ACHN (cell line): ENCODE measurements around the gene FOXK1.
"Not testable (repeated sequence)": the region's sequence is repeated elsewhere in the genome, so short reads cannot be mapped to it uniquely, and the experiment has no call there.

Experiments used
- DNase-seq: peaks from one replicate; pipeline ENCODE4 v3.0.0-alpha.2; 2015
- in situ Hi-C: cut with HindIII; loops from 2 replicates; pipeline ENCODE4 v1.10.0; 2017; ENCODE audit warnings: low sequenced_read_pairs, low pct_ligation_motif_present, low pct_unique_long_range_greater_than_20kb

FOXK1 gene

DNA sequence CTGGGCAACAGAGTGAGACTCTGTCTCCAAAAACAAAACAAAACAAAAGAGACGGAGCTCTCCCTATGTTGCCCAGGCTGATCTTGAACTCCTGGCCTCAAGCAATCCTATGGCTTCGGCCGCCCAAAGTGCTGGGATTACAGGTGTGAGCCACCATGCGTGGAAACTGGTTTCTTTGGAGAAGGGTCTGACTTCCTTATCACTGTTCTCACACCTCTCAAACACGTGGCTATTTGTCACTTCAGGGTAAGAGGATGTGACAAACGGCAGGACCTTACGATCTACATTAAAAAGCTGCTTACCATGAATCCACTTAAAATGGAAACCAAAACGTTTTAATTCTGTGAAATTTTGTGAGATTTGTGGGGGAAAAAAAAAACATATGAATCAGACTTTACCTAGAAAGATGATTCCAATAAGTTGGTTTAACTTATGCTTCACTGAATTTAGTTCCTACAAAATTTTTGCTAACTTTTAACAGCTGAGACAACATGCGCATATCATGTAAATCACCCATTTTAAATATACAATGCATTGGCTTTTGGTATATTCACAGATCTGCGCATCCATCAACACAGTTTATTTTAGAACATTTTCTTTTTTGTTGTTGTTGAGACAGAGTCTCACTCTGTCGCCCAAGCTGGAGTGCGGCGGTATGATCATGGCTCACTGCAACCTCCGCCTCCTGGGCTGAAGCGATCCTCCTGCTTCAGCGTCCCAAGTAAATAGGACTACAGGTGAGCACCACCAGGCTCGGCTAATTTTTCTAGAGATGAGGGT is 18.7 kb upstream of the FOXK1 start:
- DNase-seq: no peak
- in situ Hi-C loops: no loop called here

DNA sequence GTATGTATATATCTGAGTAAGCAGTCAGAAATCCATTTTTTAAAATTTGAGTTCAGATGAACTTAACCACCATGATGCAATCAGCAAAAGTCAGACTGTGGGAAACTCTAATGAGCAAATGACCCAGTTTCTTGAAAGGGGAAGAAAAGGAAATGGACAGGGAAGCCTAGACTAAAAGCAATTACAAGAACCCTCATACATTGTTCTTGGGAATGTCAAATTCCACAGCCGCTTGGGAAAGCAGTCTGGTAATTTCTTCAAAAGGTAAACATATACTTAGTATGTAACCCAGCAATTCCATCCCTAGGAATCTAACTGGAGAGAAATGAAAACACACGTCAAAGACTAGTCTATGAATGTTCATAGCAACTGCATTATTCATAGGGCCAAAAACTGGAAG is 16.4 kb upstream of the FOXK1 start:
- DNase-seq: no peak
- in situ Hi-C loops: no loop called here

DNA sequence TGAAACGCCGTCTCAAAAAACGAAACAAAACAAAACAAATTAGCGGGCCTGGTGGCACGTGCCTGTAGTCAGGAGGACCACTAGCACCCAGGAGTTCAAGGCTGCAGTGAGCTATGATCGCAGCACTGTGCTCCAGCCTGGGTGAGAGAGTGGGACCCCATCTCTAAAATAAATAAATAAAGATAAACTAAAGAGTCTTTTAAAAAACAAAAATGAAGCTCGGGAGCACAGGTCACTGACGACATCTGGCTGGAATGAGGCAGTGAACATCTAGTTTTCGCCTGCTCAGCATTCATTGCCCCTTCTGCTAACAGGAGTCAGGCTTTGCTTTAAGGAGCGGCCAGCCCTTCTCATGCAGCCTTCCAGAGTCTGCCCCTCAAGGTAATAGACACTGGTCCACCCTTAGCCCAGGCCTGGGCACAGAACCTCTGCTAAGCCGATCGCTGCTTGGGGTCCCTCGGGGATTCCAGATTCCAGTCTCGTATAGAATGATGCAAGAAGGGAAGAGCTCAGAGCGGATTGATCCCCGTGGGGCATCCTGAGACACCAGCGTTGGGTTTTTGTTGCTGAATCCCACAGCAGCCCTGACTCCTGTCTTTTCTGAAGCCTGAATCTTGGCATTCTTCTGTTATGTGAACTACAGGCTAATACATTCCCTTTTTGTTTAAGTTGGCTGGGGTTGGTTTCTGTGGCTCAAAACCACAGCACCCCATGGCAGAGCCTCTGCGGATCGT is 14.2 kb upstream of the FOXK1 start:
- no peak for DNase-seq
- in situ Hi-C loops: no loop called here

DNA sequence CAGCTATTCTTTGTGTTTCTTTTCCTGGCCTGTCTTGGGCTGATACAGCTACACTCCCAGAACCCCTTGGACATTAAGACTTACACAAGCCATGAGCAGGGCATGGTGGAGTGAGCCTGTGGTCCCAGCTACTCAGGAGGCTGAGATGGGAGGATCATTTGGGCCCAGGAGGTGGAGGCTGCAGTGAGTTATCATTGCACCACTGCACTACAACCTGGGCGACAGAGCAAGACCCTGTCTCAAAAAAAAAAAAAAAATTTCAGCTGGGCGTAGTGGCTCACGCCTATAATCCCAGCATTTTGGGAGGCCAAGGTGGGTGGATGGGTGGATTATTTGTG is 13.6 kb upstream of the FOXK1 start:
- no peak for DNase-seq
- in situ Hi-C loops: no loop called here

DNA sequence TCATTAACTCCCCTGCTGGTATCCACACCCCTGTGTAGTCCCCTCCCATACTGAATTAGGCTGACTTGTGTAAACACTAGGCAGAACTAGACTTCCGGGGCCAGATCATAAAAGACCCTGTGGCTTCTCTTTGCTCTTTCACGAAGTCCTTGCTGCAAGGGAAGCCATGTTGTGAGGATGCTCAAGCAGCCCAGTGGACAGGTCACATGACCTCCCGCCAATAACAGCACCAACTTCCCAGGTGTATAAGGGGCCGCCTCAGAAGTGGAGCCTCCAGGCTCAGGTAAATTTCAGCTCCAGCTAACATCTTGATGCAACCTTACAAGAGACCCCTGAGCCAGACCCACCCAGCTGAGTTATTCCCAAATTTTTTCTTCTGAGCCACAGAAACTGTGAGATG is 11.3 kb upstream of the FOXK1 start:
- in situ Hi-C loops: no loop called here
- DNase-seq: no peak

DNA sequence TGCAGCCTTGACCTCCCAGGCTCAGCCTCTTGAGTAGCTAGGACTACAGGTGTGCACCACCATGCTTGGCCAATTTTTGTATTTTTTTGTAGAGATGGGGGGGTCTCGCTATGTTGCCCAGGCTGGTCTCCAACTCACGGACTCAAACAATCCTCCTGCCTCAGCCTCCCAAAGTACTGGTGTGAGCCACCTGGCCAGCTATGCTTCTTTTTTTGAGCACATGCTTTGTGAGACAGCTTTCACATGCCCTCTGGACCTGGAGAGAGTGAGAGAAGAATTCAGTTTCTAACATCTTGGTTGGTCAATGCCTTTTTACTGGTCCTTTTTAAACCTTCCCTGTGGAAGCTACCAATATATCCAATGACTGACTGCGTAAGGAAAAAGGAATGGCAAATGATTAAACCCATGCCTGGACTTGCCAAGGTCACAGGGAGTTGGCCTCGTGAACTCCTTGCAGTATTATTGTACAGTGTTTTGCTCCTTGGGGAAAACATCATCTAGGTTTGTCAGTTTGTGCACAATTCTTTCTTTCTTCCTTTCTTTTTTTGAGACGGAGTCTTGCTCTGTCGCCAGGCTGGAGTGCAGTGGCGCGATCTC is 6.2 kb upstream of the FOXK1 start:
- no peak for DNase-seq
- in situ Hi-C loops: no loop called here

DNA sequence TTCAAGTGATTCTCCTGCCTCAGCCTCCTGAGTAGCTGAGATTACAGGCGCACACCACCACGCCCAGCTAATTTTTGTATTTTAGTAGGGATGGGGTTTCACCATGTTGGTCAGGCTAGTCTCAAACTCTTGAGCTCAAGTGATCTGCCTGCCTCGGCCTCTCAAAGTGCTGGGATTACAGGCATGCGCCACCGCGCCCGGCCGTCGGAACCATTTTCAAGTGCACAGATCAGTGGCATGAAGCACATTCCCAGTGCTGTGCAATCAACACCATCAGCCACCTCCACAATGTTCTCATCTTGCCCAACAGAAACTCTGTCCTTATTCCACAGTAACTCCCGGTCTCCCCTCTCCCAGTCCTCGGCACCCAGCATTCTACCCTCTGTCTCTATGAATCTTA is 4.6 kb upstream of the FOXK1 start:
- in situ Hi-C loops, DNase-seq: not testable (repeated sequence)

DNA sequence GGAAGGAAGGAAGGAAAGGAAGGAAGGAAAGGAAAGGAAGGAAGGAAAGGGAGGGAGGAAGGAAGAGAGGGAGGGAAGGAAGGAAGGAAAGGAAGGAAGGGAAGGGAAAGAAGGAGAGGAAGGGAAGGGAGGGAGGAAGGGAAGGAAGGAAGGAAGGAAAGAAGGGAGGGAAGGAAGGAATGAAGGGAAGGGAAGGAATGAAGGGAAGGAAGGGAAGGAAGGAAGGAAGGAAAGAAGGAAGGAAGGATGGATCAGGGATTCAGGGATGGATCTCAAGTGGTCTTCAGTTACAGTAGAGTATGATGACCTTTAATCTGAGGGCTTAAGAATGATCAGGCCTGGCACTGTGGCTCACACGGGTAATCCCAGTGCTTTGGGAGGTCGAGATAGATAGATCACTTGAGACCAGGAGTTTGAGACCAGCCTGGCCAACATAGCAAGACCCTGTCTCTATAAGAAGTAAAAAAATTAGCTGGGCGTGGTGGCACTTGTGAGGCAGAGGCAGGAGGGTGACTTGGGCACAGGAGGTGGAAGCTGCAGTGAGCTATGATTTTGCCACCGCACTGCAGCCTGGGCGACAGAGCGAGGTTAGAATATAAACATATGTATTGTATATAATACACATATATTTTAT is 760 bp upstream of the FOXK1 start:
- DNase-seq: no peak
- in situ Hi-C loops: no loop called here

DNA sequence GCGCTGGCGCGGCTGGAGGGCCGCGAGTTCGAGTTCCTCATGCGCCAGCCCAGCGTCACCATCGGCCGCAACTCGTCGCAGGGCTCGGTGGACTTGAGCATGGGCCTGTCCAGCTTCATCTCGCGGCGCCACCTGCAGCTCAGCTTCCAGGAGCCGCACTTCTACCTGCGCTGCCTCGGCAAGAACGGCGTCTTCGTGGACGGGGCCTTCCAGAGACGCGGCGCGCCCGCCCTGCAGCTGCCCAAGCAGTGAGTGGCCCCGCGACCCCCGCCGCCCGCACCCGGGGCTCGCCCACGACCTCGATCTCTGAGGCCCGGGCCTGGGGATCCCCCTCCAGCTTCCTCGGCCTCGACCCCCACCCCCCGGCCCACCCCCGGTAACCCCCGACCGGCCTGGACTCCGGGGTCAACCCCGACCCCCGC is 537 bp downstream of the FOXK1 start:
- in situ Hi-C loops: no loop called here
- peak; percentile 61 for DNase-seq

DNA sequence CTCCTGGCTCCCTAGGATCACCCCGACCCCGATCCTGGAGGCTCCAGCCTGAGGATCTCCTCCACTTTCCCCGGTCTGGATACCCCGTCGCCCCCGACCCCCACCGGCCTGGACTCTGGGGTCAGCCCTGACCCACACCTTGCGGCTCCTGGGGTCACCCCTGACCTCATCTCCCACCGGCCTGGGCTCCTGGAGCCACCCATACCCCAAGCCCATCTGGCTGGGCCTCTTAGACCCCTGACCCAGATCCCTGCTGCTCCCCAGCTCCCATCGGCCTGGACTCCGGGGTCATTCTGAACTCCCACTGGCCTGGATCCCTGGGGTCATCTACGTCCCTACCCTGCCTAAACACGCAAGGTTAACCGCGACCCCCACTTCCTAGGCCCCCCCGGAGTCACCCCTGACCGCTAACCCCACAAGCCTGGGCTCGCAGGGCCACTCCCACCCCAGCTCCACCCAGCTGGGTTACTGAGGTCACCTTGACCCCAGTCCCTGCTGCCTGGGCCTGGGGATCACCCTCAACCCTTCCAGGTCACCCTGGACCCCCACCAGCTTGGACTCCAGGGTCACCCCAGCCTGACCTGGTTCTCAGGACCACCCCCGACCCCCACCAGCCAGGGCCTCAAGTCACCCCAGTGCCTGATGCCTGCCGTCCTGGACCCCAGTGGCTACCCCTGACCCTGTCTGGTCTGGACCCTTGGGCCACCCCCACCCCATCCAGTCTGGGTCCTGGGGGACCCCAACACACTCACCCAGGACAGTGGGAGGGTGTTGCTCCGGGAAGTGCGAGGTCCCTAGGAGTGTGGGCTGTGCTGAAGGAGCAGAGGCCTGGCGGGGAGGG is 1.2 kb downstream of the FOXK1 start:
- in situ Hi-C loops: no loop called here

DNA sequence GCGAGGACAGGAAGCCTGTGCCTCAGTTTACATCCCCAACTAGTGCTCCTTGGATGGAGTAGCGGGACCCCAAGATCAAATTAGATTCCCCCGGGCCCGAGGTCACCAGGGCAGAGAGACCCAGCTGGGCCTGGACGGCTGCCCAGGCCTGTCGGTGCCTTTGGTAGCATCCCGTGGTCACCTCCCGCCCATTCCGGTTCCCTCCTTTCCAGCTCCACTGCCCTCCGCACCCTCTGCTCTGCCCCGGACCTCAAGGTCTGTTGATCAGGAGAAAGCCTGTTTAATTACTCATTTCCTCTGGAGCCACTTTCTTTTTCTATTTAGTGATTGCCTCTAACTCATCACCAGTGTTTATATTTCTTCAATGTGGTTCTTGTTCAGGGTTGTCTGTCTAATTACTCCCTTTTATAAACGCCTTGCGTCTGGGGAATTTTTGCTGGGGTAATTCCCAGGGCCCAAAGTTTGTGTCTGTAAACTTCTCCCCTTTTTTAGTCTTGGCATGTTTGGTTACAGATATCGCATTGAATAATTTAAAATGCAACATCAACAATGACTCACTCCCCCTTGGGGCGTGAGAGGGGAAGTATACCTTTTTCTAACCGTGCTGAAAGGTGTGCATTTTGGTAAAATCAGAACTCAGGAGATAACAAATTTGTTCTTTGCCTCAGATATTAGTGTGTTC is 1.9 kb downstream of the FOXK1 start:
- DNase-seq: peak; percentile 85
- in situ Hi-C loops: no loop called here

More for the DNA sequence above, 1.2 kb downstream of the FOXK1 start:
- DNase-seq: peak; percentile 28

DNA sequence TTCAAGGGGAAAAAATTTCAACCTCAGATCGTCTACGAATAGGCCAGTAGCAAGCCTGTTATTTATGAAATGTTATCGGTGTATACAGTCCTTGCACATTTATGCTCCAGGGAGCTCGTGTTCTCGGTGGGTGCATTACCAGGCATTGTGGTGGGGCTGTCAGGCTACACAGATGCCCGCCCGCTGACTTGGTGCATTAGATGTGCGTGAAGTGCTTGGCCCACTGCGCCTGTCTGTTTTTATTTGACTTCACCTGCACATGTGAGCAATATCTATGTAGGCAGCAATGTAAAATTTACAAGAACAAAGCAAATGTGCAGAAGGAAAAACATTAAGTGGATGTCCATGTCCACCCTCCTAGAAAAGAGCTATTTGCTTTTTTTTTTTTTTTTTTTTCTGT is 2.8 kb downstream of the FOXK1 start:
- no peak for DNase-seq
- in situ Hi-C loops: no loop called here

DNA sequence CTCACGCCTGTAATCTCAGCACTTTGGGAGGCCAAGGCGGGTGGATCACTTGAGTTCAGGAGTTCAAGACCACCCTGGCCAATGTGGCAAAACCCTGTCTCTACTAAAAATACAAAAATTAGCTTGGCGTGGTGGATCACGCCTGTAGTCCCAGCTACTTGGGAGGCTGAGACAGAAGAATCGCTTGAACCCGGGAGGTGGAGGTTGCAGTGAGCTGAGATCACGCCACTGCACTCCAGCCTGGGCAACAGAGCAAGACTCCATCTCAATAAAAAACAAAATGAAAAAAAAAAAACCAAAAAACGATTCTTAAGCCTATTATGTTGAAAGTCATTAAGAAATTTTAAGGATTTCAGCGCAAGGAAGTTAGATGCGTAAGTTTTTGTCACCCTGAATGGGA is 3.6 kb downstream of the FOXK1 start:
- in situ Hi-C loops: not testable (repeated sequence)

DNA sequence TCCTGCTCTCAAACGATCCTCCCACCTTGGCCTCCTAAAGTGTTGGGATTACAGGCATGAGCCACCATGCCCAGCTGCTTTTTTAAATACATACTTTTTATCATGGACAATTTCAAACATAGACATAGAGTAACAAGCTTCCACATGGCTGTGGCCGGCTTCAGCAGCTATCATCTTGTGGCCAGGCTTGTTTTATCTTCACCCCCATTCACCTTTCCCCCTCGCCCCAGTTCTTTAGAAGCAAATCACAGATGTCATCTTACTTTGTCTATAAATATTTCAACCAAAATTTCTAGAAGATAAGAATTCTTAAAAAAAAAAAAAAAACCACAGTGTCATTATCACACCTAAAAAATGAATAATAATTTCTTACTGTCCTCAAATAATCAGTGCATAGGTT is 5.9 kb downstream of the FOXK1 start:
- no peak for DNase-seq
- in situ Hi-C loops: no loop called here

More for the DNA sequence above, 3.6 kb downstream of the FOXK1 start:
- not testable (repeated sequence) for DNase-seq

DNA sequence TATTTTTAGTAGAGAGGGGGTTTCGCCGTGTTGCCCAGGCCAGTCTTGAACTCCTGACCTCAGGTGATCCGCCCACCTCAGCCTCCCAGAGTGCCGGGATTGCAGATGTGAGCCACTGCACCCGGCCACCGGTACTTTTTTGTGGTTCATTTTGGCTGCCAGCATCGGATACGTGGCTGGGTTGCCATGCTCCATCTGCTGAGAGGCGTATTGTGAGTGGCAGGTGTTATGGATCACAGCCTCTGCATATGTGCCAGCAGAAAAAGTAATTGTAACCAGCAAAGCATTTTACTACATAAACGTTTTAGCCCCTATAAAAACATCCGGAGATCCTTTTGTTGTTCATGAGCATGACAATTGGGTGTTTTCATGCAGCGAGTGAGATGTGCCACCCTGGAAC is 7.1 kb downstream of the FOXK1 start:
- in situ Hi-C loops: no loop called here
- no peak for DNase-seq

DNA sequence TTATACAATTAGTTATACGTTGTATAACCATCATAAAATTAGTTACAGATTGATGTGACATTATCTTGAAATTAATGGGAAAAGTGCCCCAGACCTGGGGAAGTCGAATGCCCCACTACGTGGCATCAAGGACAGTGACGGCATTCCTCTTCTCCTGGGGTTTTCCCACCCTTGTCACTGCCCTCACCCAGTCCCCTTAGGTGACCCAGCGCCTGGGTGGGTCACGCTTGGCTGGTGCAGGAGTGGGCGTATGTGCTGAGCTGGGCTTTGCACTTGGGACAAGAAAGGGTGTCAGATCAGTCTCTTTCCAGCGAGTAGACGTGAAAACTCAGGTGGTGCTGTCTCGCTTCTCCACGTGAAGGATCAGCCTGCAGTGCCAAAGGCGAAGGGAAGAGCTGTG is 7.6 kb downstream of the FOXK1 start:
- in situ Hi-C loops: no loop called here
- no peak for DNase-seq

DNA sequence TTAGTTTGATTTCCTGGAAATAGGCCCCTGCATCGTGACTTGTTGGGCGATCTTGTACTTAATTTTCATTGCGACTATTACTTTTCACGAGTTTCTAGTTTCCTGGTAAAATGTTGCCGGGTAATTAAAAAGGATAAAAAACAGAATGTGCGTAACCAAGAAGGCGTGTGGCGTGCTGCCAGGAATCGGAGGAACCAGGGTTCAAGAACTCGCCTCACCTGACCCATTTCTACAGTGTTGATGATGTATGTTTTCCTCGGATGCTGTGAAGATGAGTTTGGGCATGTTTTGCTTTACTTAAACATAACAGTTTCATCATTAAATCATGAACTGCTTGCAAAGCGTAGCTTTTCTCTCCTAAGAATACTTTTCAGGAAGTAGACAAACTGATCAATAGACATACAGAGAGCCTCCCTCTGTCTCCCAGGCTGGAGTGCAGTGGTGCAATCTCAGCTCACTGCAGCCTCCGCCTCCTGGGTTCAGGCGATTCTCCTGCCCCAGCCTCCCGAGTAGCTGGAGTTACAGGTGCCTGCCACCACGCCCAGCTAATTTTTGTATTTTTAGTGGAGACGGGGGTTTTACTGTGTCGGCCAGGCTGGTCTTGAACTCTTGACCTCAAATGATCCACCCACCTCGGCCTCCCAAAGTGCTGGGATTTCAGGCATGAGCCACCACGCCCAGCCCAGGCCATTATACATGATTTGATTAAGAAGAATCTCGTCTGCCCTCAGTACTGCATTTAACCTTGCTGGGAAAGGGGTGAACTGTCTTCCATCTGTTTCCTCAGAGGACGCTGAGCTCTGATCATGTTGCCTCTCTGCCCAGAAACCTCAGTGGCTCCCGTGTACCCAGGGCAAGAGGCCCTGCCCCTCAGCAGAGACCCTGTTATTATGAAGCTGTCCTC is 9.1 kb downstream of the FOXK1 start:
- no peak for DNase-seq
- in situ Hi-C loops: no loop called here
